Adipose tissue (tissue), 3 donors: ENCODE data around the gene RPTOR. TPM values are rescaled to one million over a fixed set of nuclear protein-coding genes. Genes with fewer than 3 reads are reported as not detected.

Experiments
- H3K27ac ChIP-seq: one replicate; pipeline ENCODE4 v1.5.1; 2013; ENCODE audit warnings: low read depth, low read length
- WGBS, 3 donors: extraction: QIAGEN DNeasy Blood & Tissue Kit; methylation state at CpG; one replicate each; pipeline ENCODE4 v1.1.7; 2013; 5-methylcytosine and 5-hydroxymethylcytosine counted together
- polyA plus RNA-seq, 3 donors: library from polyadenylated mRNA; stranded (reverse); fragments of 200-250 nt; gene quantifications; one replicate each; pipeline ENCODE4 v1.2.3, GENCODE V29; 2013
- donor health status: healthy with polysubstance abuse.
- donor health status: Bipolar disorder and iron deficiency.
- donor health status: healthy.

RPTOR gene
- polyA plus RNA-seq, 3 donors = 5.8 to 13.2 (median 7.5) TPM

DNA sequence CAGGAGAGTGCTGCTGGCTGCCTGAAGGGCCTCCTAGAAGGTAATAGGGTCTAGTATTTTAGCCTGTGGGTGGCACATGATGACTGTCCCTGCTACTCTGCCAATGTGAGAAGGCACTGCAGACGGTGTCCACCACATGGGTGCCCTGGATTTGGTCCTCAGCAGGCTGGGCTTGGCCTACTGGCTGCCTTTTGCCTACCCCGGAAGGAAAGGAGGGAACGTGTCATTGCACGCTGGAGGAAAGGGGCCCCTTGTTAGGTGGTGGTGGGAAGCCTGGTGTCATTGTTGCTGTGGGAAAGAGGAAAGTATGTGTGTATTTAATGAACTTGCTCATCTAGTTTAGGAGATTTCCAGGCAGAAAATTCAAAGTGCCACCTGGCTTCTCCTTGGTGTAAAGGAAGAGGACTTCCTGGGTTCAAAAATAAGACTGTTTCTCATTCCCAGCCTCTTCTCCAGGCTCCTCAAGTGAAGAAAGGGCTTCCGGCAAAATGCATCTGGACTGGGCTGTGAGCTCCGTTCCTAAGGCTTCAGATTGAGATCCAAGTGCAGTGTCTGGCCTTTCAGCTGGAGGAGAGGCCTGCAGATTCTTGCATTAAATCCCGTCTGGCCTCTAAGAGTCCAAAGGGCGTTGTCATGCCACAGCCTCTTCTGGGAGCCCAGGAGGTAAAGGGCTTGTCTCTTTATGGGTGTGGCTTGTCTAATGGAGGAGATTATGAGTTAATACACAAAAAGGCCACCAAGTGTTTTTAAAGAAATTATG is 55.1 kb downstream of the RPTOR start:
- H3K27ac ChIP-seq = no peak overlapping the region
- WGBS, 3 donors = 57 to 61% (median 58%) methylated on average over 8 of the region's 8 CpGs

DNA sequence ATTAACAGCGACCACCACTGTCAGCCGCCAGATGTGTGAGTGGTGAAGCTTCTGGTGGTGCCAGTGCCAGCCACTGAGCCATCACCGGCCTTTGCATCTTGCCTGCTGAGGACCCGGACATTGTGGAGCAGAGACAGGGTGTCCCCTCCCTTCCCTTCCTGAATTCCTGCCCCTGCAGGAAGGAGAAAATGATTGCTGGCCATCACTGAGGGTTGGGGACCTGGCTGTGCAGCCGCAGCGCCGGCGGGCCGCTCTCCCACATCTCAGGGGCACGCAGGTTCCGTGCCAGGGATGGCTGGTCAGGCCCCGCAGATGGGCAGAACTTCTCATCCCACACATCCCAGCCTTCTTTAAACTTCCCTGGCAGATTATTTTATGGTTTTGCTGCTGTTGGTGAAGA is 56.5 kb downstream of the RPTOR start:
- WGBS, 3 donors = 77 to 93% (median 86%) methylated on average over 12 of the region's 12 CpGs
- H3K27ac ChIP-seq = no peak overlapping the region

DNA sequence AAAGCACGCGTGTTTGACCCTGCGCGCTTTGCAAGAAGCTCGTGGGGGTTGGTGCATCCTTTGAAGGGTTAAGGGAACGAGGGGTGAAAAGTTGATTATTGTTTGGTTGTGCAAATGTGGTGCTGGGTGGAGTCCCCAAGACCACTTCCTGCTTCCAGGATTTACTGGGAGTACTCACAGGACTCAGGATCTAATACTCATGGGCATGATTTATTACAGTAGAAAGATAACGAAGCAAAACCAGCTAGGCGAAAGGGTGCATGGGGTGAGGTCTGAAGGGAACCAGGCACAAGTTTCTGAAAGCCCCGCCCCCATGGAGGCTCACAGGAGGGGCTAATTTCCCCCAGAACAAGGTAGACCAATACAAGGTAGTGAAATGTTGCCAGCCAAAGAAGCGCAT is 58.8 kb downstream of the RPTOR start:
- no peak overlapping the region for H3K27ac ChIP-seq
- 80 to 88% (median 83%) methylated on average over 10 of the region's 10 CpGs for WGBS, 3 donors

DNA sequence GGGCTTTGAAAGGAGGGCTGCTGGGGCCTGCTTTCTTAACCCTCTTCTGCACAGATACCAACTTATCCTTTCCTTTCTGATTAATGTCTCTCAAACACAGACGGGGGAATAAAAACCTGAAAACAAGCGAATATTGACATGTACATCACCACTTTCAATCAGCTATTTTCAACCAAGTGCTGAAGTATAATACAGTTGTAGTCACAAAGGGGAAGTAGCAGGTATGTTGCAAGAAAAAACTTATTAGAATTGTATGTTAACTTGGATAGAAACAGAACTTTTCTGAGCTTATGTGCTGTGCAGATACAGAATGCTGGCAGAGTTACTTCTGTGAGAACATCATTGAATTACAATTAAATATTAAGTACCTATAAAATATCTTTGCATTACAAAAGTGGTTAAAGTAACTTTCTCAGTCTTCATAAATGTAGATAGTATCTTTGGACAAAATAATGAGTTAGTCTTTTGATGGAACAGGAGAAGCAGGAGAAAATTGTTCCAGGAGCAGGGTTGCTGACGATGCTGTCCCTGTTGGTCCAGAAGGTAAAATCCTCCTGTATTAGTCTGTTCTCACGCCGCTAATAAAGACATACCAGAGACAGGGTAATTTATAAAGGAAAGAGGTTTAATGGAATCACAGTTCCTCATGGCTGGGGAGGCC is 59.5 kb downstream of the RPTOR start:
- 86 to 97% (median 87%) methylated on average over 5 of the region's 5 CpGs for WGBS, 3 donors

DNA sequence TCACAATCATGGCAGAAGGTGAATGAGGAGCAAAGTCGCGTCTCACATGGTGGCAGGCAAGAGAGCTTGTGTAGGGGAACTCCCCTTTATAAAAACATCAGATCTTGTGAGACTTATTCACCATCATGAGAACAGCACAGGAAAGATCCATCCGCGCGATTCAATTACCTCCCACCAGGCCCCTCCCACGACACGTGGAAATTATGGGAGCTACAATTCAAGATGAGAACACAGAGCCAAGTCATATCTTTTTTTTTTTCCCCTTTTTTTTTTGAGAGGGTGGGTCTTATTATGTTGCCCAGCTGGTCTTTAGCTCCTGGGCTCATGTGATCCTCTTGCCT is 60.0 kb downstream of the RPTOR start:
- WGBS, 3 donors = 93 to 97% (median 94%) methylated on average over 7 of the region's 7 CpGs
- no peak overlapping the region for H3K27ac ChIP-seq

More for the DNA sequence above, 59.5 kb downstream of the RPTOR start:
- H3K27ac ChIP-seq = no peak overlapping the region

DNA sequence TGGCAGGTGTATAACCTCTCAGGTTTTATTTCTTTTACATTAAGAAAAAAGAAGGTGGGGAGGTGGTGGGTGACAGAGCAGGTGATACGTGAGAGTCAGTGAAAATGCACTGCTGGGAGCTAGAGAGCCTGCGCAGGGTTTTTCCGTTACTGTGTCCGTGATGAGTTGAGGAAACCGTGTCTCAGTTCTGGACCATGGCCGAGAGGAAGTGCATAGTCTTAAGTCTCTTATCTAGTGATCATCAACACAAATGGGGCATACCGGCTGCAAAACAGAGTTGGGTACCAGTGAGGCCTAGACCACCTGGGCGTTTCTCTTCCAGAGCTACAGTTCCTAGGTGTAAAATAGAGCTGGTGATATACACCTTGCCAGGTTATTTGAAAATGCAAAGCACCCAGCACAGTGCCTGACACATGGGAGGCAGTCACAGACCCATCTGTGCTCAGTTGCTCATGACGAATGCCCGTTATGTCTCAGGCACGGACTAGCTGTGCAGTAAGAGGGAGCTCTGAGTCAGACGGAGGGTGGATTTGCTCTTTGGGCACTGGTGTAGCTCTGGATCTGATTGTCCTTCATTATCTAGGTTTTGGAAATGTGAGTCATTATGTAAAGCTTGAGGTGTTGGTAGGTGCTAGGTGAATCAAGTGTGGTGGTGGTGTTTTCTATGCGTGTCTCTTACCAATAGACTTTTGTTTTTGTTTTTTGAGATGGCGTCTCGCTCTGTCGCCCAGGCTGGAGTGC is 60.9 kb downstream of the RPTOR start:
- no peak overlapping the region for H3K27ac ChIP-seq
- 70 to 79% (median 76%) methylated on average over 16 of the region's 16 CpGs for WGBS, 3 donors

DNA sequence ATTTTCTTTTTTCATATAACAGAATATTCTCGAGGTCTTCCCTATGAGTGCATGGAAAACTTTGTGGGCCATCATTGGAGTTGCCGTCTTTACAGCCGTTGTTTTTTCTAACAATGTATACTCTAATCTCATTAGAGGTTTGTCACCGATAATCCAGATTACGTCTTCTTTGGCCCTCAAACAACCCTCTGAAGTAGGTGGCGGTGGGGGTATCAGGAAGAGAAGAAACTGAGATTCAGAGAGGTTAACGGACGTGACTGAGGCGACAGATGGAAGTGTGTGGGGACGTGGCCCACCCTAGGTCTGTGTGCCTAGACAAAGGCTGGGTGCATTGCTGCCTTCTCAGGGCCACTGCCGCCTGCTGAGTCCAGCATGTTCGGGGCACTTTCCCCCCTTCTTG is 63.7 kb downstream of the RPTOR start:
- WGBS, 3 donors = 96 to 99% (median 97%) methylated on average over 12 of the region's 12 CpGs
- no peak overlapping the region for H3K27ac ChIP-seq

DNA sequence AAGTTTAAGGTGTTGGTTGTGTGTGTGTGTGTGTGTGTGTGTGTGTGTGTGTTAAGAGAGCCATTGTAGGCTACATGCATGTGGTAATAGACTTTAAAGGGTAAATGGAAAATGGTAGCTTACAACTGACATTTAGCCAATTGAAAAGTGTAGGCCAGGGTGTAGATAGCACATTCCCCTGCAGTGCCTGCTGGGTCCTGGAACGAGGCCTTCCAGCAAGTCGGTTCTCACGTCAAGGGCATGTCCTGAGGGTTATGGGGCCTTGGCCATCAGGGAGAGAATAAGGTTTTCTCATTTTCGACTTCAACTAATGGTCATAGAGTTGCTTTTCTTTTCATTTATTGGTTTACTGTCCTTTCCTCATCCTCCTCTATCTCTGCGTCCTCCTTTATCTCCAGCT is 65.1 kb downstream of the RPTOR start:
- H3K27ac ChIP-seq = no peak overlapping the region
- 85 to 90% (median 87%) methylated on average over 5 of the region's 5 CpGs for WGBS, 3 donors

DNA sequence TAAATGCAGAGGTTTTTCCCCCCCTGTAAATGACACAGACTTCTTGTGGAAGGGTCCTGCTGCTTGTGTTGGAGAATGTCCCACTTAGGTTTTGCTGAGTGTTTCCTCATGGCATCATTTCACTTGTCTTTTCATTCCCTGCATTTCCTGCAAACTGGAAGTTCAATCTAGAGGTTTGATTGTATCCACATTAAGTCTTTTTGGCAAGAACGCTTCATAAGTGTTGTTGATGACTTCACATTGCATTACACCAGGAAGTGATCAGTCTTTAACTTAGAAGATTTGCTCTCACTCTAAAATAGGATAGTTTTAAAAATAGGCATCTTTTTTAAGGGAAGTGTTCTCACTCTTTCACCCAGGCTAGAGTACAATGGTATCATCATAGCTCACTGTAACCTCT is 67.2 kb downstream of the RPTOR start:
- no peak overlapping the region for H3K27ac ChIP-seq
- WGBS, 3 donors = 66 to 78% (median 68%) methylated on average over 1 of the region's 1 CpG

DNA sequence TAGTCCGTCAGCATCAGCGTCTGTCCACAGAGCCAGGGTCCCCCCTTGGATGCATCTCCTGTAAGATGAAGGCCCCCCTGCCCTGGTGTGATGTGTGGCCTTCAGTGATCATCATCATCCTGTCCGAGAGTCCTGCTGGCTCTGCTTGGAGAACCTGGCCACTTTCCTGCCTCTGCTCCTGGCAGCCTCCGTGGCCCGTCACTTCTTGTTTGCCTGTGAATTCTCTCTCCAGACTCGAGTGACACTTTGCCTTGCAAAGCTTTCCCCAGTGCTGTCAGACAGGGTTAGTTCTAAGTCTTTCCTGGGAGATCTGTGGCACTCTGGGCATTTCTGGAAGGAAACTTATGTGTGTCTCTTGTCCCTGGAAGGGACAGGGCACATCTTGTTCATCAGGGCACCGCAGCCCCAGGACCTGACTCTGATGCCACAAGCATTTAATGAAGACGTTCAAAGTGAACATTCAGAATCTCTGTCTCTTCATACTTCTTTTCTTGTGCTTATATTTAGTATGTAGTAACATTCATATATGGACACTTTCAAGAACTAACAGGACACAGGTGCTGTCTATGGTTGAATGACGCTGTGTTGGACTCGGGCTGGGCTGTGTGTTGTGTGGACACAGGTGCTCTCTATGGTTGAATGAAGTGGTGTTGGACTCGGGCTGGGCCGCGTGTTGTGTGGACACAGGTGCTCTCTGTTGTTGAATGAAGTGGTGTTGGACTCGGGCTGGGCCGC is 68.5 kb downstream of the RPTOR start:
- H3K27ac ChIP-seq = no peak overlapping the region
- 75 to 95% (median 92%) methylated on average over 15 of the region's 15 CpGs for WGBS, 3 donors

DNA sequence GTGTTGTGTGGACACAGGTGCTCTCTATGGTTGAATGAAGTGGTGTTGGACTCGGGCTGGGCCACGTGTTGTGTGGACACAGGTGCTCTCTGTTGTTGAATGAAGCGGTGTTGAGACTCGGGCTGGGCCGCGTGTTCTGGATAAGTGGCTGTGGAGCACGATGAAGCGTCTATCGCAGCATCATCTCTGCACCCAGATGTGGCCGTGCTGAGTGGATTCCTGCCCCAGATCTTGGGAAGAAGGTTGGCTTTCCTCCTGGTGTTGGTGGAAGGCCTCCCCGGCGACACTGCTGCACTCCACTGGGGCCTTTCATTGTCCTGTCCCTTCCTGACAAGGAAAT is 69.1 kb downstream of the RPTOR start:
- 87 to 95% (median 94%) methylated on average over 12 of the region's 12 CpGs for WGBS, 3 donors
- no peak overlapping the region for H3K27ac ChIP-seq

DNA sequence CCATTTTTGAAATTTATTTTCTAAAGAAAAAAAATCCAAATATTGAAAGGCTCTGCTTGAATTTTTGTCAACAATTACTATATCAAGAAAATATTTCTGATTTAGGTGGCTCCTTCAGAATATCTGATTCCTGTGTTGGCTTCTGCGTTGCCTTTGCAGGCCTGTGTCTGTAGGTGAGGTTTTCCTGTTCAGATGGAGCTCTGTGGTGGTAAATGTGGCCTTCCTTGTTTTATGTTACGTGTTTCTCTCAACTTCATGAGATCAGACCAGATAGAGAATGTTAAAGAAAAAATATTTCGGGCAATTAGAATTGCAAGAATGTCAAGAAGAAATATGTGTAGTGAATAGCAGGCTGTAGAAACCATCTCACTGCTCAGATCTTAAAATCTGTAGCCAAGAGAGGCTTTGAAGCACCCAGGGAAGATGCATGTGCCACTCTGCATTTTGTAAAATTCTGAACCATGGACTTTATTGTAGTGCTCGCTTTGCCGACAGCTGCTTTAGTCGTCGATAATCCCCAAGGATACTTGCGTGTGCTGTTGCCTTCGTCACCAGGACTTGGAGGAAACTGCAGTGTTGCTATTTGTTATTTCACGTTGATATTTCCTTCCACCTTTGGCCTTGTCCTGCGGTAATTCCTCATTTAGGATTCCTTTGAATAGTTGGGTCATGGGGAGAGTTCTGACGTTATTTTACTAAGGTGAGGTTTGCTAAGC is 69.9 kb downstream of the RPTOR start:
- 65 to 84% (median 66%) methylated on average over 12 of the region's 12 CpGs for WGBS, 3 donors
- H3K27ac ChIP-seq = no peak overlapping the region

DNA sequence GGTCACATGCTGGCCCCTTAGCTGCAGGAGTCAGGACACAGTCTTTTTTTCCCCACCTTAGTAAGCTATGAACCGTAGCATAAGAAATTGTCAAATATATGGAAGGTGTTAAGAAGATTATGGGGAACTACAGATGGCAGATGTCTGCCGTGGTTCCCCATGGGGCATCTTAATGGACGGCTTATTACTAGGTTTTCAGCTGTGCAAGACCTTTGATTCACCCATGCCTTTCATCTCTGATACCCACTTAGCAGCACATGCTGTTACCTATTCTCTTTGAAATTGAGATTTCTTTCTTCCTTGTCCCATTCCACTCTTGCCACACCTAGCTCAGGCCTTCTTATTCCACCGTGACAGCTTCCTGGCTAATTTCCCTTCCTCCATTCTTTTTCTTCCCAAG is 70.7 kb downstream of the RPTOR start:
- no peak overlapping the region for H3K27ac ChIP-seq
- WGBS, 3 donors = 89 to 91% (median 91%) methylated on average over 4 of the region's 4 CpGs

DNA sequence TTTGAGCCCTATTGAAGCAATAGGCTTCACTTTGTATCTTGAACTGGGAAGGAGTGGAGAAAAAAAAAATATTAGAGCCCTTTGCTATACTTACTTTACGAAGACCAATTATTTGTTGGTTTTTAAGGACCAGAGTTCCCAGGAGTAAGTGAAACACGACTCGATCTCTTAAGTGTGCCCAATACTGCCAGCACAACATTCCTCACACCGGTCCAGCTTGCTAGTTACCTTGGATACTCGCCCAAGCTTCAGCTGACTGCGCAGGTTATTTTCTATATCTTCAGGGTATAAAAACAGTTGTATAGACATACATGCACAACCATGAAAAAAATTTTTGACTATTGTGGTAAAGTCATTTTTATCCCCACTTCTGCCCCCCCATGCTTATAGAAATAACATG is 72.1 kb downstream of the RPTOR start:
- WGBS, 3 donors = 91 to 95% (median 94%) methylated on average over 6 of the region's 6 CpGs
- no peak overlapping the region for H3K27ac ChIP-seq

DNA sequence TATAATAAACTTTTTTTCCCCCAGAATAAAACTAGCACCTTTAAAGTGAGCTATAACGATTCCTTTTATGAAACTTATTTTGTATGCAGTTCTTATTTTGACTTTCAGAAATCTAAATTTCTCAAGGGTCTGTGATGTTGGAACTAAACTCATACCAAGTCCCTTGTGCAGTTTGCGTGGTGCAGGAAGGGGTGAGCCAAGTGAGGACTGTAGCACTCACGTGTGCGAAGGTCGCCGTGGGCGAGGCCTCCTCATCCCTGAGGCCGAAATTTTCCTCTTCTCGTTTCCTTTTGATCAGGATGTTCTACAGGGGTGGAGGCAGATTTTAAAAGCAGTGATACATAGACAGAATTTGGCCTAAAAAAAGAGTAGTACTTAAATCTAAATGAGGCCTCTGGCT is 73.7 kb downstream of the RPTOR start:
- no peak overlapping the region for H3K27ac ChIP-seq
- WGBS, 3 donors = 82 to 91% (median 87%) methylated on average over 9 of the region's 9 CpGs

DNA sequence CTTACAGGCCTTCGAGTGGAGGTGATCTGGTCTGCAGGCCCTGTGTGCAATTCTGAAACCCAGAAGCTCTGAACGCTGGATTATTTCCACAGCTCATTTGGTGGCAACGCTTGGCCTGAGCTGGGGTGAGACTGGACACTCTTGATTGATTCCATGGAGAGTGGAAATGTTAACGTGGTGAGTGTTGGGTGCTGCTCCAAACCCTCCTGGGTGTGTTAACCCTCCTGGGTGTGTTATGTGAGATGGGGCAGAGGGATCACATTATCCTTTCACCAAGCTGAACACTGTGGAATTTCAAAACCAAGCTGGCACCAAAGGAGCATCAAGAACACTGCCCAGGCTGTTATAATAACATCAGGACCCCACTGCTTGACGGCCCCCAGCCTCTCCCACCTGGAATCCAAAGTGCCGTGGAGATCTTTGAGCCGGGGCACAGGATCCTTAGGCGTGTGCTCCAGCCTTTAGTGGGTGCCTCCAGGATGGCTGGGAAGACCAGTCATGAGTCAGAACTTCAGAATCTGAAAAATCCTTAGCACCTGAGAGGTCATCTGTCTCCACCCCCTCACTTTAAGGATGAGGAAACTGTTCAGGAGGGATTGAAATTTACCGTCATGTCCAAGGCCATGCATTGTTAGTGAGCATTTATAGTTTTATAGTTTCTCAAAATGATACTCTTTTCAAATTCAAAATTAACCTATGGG is 75.0 kb downstream of the RPTOR start:
- WGBS, 3 donors = 86 to 91% (median 90%) methylated on average over 9 of the region's 9 CpGs

DNA sequence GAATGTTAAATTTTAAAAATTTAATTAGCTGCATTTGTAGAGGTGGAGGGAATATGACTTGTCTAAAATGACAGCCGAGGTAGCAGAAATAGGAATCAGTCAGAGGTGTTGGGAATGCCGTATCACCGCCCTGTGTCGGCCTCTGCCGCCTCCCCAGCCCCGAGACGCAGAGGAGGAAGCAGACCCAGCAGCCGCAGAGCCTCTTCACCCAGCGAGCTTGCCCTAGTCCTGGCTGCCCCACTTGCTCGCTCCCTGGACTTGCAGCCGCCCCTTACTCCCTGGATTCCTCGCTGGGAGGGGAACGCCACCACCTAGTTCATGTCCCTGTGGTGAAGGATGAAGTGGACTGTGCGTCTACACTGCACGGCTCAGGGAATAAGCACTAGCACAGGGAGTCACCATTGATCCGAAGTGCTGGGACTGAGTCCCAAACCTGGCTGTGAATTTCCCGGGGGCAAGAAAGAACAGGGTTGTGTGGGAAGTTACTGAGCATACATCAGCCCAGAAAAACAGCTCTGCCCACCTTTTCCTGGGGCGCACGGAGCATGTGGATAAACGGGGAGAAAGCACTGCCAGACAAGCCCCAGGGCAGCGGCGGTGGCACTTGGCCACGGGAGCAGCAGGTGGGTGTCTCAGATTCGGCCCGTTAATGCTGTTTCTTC is 76.8 kb downstream of the RPTOR start:
- WGBS, 3 donors = 80 to 84% (median 83%) methylated on average over 25 of the region's 25 CpGs
- H3K27ac ChIP-seq = no peak overlapping the region

More for the DNA sequence above, 75.0 kb downstream of the RPTOR start:
- no peak overlapping the region for H3K27ac ChIP-seq
